Right atrium auricular region (tissue), 2 donors: ENCODE results near the gene CACNA1D. TPM values are rescaled to one million over a fixed set of nuclear protein-coding genes. Genes with fewer than 3 reads are reported as not detected.

ENCODE experiments used
- DNase-seq: peaks from one replicate; pipeline ENCODE4 v3.0.0-alpha.2; 2019; ENCODE audit warnings: low spot score
- H3K27ac ChIP-seq, 2 donors: fragments of 200-600 bp; sonication (generic); 1 replicate in 1 of 2; 2 replicates in 1 of 2; pipeline ENCODE4 v1.5.1; 2016 to 2019
- H3K27me3 ChIP-seq, 2 donors: fragments of 200-600 bp; sonication (generic); one replicate each; pipeline versions ENCODE4 v1.5.1 to v1.6.0; 2017 to 2019
- H3K36me3 ChIP-seq: fragments of 200-600 bp; sonication (generic); one replicate; pipeline ENCODE4 v1.5.1; 2016
- H3K4me1 ChIP-seq, 2 donors: fragments of 200-600 bp; sonication (generic); one replicate each; pipeline versions ENCODE4 v1.5.1 to v1.6.0; 2017 to 2019
- H3K4me3 ChIP-seq, 2 donors: fragments of 200-600 bp; sonication (generic); 1 replicate in 1 of 2; 2 replicates in 1 of 2; pipeline ENCODE4 v1.5.1; 2017 to 2019; ENCODE audit warnings: mild to moderate bottlenecking in 1 of 2, moderate library complexity in 1 of 2
- H3K9me3 ChIP-seq, 2 donors: fragments of 200-600 bp; sonication (generic); one replicate each; pipeline ENCODE4 v1.5.1; 2019
- total RNA-seq, 2 donors: library from RNA; depleted of rRNA; stranded (reverse); fragments of >200 nt; gene quantifications; one replicate each; pipeline ENCODE4 v1.1.0, GENCODE V29; 2016
- TF ChIP-seq, protein P1 (sequence below), 2 donors: fragments of 200-600 bp; sonication (generic); IDR thresholded peaks; one replicate each; pipeline ENCODE4 v1.5.1; 2019; ENCODE audit warnings: antibody characterized with exemption in 2 of 2

Gene CACNA1D
- total RNA-seq, 2 donors from 2014 or later = 2.7 to 9.6 TPM

GRCh38 chr3:53728606-53729005 is 234.2 kb downstream of the CACNA1D start:
- no peak overlapping the region for H3K27ac ChIP-seq
- H3K9me3 ChIP-seq = no peaks in the 10 kb centered on the region
- H3K36me3 ChIP-seq = no peaks in the 10 kb centered on the region
- no peaks in the 10 kb centered on the region for H3K27me3 ChIP-seq
- H3K4me1 ChIP-seq = peaks cover 0 to 12% of the 10 kb centered on the region in 2 donors
- no peak for DNase-seq
- H3K4me3 ChIP-seq = no peak overlapping the region
- TF ChIP-seq, protein P1, sequence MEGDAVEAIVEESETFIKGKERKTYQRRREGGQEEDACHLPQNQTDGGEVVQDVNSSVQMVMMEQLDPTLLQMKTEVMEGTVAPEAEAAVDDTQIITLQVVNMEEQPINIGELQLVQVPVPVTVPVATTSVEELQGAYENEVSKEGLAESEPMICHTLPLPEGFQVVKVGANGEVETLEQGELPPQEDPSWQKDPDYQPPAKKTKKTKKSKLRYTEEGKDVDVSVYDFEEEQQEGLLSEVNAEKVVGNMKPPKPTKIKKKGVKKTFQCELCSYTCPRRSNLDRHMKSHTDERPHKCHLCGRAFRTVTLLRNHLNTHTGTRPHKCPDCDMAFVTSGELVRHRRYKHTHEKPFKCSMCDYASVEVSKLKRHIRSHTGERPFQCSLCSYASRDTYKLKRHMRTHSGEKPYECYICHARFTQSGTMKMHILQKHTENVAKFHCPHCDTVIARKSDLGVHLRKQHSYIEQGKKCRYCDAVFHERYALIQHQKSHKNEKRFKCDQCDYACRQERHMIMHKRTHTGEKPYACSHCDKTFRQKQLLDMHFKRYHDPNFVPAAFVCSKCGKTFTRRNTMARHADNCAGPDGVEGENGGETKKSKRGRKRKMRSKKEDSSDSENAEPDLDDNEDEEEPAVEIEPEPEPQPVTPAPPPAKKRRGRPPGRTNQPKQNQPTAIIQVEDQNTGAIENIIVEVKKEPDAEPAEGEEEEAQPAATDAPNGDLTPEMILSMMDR (IDR thresholded peaks at IDR 0.05) = no peak

DNA sequence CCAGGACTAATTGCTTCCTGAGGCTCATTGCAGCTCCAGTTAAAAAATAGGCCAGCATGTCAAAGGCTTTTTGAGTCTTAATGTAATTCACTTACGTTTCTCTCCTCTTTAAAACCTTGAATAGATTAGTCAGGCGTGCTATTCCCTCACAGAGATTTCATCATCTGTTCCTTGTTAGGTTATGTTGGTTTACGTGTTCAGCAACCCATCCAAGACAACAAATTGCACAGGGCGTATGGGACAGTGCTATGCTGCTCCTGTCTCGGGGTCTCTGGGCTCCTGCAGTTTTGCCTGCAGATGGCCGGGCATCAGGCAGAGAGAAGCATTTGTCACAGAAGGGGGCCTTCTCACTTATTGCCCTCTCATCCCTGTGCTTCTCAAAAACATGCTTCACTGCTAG is 234.7 kb downstream of the CACNA1D start:
- no peak for DNase-seq
- no peaks in the 10 kb centered on the region for H3K27me3 ChIP-seq
- H3K4me1 ChIP-seq = peaks cover 0 to 12% of the 10 kb centered on the region in 2 donors
- no peak overlapping the region for H3K27ac ChIP-seq
- no peak overlapping the region for H3K4me3 ChIP-seq
- TF ChIP-seq, protein P1 (IDR thresholded peaks at IDR 0.05) = no peak
- no peaks in the 10 kb centered on the region for H3K36me3 ChIP-seq
- no peaks in the 10 kb centered on the region for H3K9me3 ChIP-seq

GRCh38 chr3:53729618-53730017 is 235.2 kb downstream of the CACNA1D start:
- Histone ChIP-seq H3K27ac (no peak overlapping the region), H3K4me1 (peaks cover 0 to 12% of the 10 kb centered on the region in 2 donors), H3K36me3 (no peaks in the 10 kb centered on the region), H3K4me3 (no peak overlapping the region), H3K9me3 (no peaks in the 10 kb centered on the region), H3K27me3 (no peaks in the 10 kb centered on the region)
- TF ChIP-seq, protein P1 (IDR thresholded peaks at IDR 0.05) = peak in 1 of 2 donors; percentile 18
- DNase-seq = no peak

DNA sequence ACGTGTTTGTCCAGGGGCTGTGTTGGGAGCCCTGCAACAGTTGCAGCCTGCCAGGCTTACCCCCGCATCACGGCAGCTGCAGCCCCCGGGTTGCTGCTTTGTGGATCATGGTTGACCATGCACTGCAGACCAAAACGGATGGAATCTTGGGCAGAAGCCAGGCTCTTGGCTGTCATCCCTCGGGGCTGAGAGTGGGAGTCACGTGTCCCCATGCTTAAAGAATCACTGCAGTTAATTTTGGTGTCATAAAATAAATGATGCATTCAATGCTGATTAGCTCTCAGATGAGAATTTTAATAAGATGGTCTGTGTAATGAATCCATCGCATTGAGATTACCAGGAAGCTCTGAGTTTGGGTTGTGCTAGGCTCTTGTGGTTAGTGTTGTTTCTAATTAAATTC is 236.2 kb downstream of the CACNA1D start:
- TF ChIP-seq, protein P1 (IDR thresholded peaks at IDR 0.05) = no peak
- DNase-seq = no peak
- Histone ChIP-seq H3K4me3 (no peak overlapping the region), H3K27ac (no peak overlapping the region), H3K4me1 (peaks cover 0 to 12% of the 10 kb centered on the region in 2 donors), H3K36me3 (no peaks in the 10 kb centered on the region), H3K9me3 (no peaks in the 10 kb centered on the region), H3K27me3 (no peaks in the 10 kb centered on the region)

- H3K36me3 ChIP-seq = no peaks in the 10 kb centered on the region
- no peak overlapping the region for H3K4me3 ChIP-seq
- H3K27ac ChIP-seq = no peak overlapping the region
- H3K9me3 ChIP-seq = no peaks in the 10 kb centered on the region
- peaks cover 0 to 12% of the 10 kb centered on the region in 2 donors for H3K4me1 ChIP-seq
- TF ChIP-seq, protein P1 (IDR thresholded peaks at IDR 0.05) = no peak
- DNase-seq = no peak
- no peaks in the 10 kb centered on the region for H3K27me3 ChIP-seq
Measured at GRCh38 chr3:53731934-53732624, 237.7 kb downstream of the CACNA1D start.

DNA sequence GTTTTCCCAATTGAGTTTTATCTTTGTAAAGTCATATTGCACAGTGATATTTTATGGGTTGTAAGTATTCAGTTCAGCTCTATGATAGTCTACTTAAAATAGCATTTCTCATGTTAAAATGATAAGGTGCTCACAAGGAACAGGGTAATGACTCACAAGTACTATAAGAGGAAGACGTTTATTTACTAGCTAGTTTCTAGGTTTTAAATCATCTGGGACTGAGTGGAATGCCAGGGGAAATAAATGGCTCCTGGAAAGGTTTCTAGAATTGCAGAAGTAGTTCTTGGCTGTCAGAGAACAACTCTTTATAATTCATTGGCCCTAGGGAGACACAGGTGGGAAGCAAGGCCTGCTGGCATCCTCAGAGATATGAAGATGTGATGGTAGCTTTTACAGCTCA is 239.0 kb downstream of the CACNA1D start:
- H3K9me3 ChIP-seq = no peaks in the 10 kb centered on the region
- H3K27me3 ChIP-seq = no peaks in the 10 kb centered on the region
- DNase-seq = no peak
- no peaks in the 10 kb centered on the region for H3K36me3 ChIP-seq
- H3K27ac ChIP-seq = no peak overlapping the region
- TF ChIP-seq, protein P1 (IDR thresholded peaks at IDR 0.05) = no peak
- H3K4me3 ChIP-seq = no peak overlapping the region
- H3K4me1 ChIP-seq = peaks cover 0 to 12% of the 10 kb centered on the region in 2 donors
